Liver (tissue), 9 donors: Measurements from ENCODE around the gene NIT2. TPM values are rescaled to one million over a fixed set of nuclear protein-coding genes. Genes with fewer than 3 reads are reported as not detected.
A peak's percentile ranks its signal among the peaks of the same experiment; 100 is the strongest.

Experiments used
- DNase-seq: peaks from one replicate; pipeline ENCODE4 v3.0.0-alpha.2; 2017; ENCODE audit warnings: low spot score
- H3K27ac ChIP-seq, 2 donors: one replicate each; pipeline ENCODE4 v1.7.0; 2013; ENCODE audit warnings: inconsistent platforms in 2 of 2, low read length in 2 of 2, control low read depth in 1 of 2, low read depth in 1 of 2, mild to moderate bottlenecking in 1 of 2
- H3K27me3 ChIP-seq, 4 donors: one replicate each; pipeline versions ENCODE4 v1.6.1 to v1.7.0; 2013; ENCODE audit warnings: low read length in 3 of 4, inconsistent platforms in 1 of 4, mild to moderate bottlenecking in 1 of 4, moderate library complexity in 1 of 4; ENCODE audit not compliant: control insufficient read depth in 4 of 4, insufficient read depth in 4 of 4
- H3K36me3 ChIP-seq, 4 donors: one replicate each; pipeline versions ENCODE4 v1.6.1 to v1.7.0; 2013; ENCODE audit warnings: low read length in 3 of 4, mild to moderate bottlenecking in 3 of 4, low read depth in 1 of 4, moderate library complexity in 1 of 4; ENCODE audit not compliant: control insufficient read depth in 4 of 4, insufficient read depth in 3 of 4
- H3K4me1 ChIP-seq, 4 donors: one replicate each; pipeline versions ENCODE4 v1.6.1 to v1.7.0; 2013; ENCODE audit warnings: low read length in 3 of 4, mild to moderate bottlenecking in 3 of 4, moderate library complexity in 1 of 4; ENCODE audit not compliant: control insufficient read depth in 4 of 4, insufficient read depth in 4 of 4
- H3K4me3 ChIP-seq, 3 donors: one replicate each; pipeline versions ENCODE4 v1.6.1 to v1.7.0; 2013; ENCODE audit warnings: low read length in 3 of 3, control low read depth in 1 of 3, low read depth in 1 of 3, mild to moderate bottlenecking in 1 of 3
- H3K9ac ChIP-seq, 2 donors: one replicate each; pipeline ENCODE4 v1.7.0; 2013; ENCODE audit warnings: low read length in 2 of 2, mild to moderate bottlenecking in 2 of 2, moderate library complexity in 2 of 2, control low read depth in 1 of 2, low read depth in 1 of 2
- H3K9me3 ChIP-seq, 4 donors: one replicate each; pipeline versions ENCODE4 v1.6.1 to v1.7.0; 2013; ENCODE audit warnings: low read length in 3 of 4; ENCODE audit not compliant: control insufficient read depth in 4 of 4
- ATF3 ChIP-seq: IDR thresholded peaks from 2 replicates; pipeline ENCODE4 v1.6.1; 2016; ENCODE audit warnings: antibody characterized with exemption
- EGR1 ChIP-seq, 2 donors: IDR thresholded peaks; 2 replicates each; pipeline ENCODE4 v1.6.1; 2016 to 2018; ENCODE audit warnings: antibody characterized with exemption in 2 of 2, low read depth in 2 of 2
- FOXA1 ChIP-seq: IDR thresholded peaks from 2 replicates; pipeline ENCODE4 v1.6.1; 2016; ENCODE audit warnings: antibody characterized with exemption
- GABPA ChIP-seq, 2 donors: IDR thresholded peaks in 1 of 2; conservative IDR thresholded peaks in 1 of 2; 2 replicates each; pipeline ENCODE4 v1.6.1; 2016; ENCODE audit warnings: antibody characterized with exemption in 2 of 2, mild to moderate bottlenecking in 1 of 2, moderate library complexity in 1 of 2
- HNF4A ChIP-seq, 2 donors: conservative IDR thresholded peaks; 2 replicates each; pipeline ENCODE4 v1.6.1; 2016; ENCODE audit warnings: antibody characterized with exemption in 2 of 2, mild to moderate bottlenecking in 2 of 2
- JUND ChIP-seq, 2 donors: IDR thresholded peaks; 2 replicates each; pipeline ENCODE4 v1.6.1; 2016; ENCODE audit warnings: antibody characterized with exemption in 2 of 2
- MAX ChIP-seq: IDR thresholded peaks from 2 replicates; pipeline ENCODE4 v1.6.1; 2016; ENCODE audit warnings: antibody characterized with exemption
- NR2F2 ChIP-seq: IDR thresholded peaks from 2 replicates; pipeline ENCODE4 v1.6.1; 2016; ENCODE audit warnings: antibody characterized with exemption
- RAD21 ChIP-seq, 2 donors: IDR thresholded peaks; 2 replicates each; pipeline ENCODE4 v1.6.1; 2016; ENCODE audit warnings: antibody characterized with exemption in 2 of 2, mild to moderate bottlenecking in 2 of 2
- REST ChIP-seq: IDR thresholded peaks from 2 replicates; pipeline ENCODE4 v1.6.1; 2016; ENCODE audit warnings: antibody characterized with exemption, mild to moderate bottlenecking
- RXRA ChIP-seq, 2 donors: IDR thresholded peaks; 2 replicates each; pipeline ENCODE4 v1.6.1; 2017 to 2018; ENCODE audit warnings: antibody characterized with exemption in 2 of 2, mild to moderate bottlenecking in 1 of 2
- SP1 ChIP-seq: IDR thresholded peaks from 2 replicates; pipeline ENCODE4 v1.6.1; 2018; ENCODE audit warnings: antibody characterized with exemption, mild to moderate bottlenecking
- TAF1 ChIP-seq: conservative IDR thresholded peaks from 2 replicates; pipeline ENCODE4 v1.6.1; 2016; ENCODE audit warnings: antibody characterized with exemption, mild to moderate bottlenecking
- YY1 ChIP-seq: IDR thresholded peaks from 2 replicates; pipeline ENCODE4 v1.6.1; 2016; ENCODE audit warnings: antibody characterized with exemption, mild to moderate bottlenecking
- WGBS: extraction: QIAGEN DNeasy Blood & Tissue Kit; methylation state at CpG from one replicate; pipeline ENCODE4 v1.1.7; 2013; 5-methylcytosine and 5-hydroxymethylcytosine counted together
- polyA plus RNA-seq, 2 donors: library from polyadenylated mRNA; stranded (reverse) in 1 of 2; unstranded in 1 of 2; fragments of 200-250 nt in 1 of 2; fragments of >200 nt in 1 of 2; fragmentation: Nextera tagmentation in 1 of 2; extraction: Ambion mirVana in 1 of 2; gene quantifications; one replicate each; pipeline versions ENCODE4 v1.2.1 to v1.2.3, GENCODE V29; 2013 to 2015
- total RNA-seq, 2 donors: library from RNA; depleted of rRNA; stranded (reverse); fragments of >200 nt; gene quantifications; one replicate each; pipeline ENCODE4 v1.2.3, GENCODE V29; 2014
- TF ChIP-seq, protein P1 (sequence below): fragments of 150-350 bp; IDR thresholded peaks from 2 replicates; pipeline ENCODE4 v1.5.1; 2017; ENCODE audit warnings: improper control_type of control experiment, low read depth, low read length; ENCODE audit not compliant: missing input control
- TF ChIP-seq, protein P2 (sequence below): IDR thresholded peaks from 2 replicates; pipeline ENCODE4 v1.6.1; 2016; ENCODE audit warnings: antibody characterized with exemption
- donor health status: healthy.
- donor health status: healthy.
- donor health status: healthy.
- donor health status: healthy.
- donor health status: healthy.

NIT2 gene
- total and polyA plus RNA-seq, 4 donors = 32.4 to 243 (median 55.3) TPM

DNA sequence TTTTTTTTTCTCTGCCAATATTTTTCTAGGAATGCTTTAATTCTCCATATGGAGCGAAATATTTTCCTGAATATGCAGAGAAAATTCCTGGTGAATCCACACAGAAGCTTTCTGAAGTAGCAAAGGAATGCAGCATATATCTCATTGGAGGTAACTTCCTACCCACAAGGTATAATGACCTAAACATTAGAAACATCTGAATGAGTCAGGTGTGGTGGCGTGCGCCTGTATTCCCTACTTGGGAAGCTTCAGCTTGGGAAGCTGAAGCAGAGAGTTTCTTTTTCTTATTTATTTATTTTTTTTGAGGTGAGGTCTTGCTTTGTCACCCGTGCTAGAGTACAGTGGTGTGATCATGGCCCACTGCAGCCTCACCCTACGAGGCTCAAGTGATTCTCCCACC, 5.2 kb downstream of the NIT2 start:
- Histone ChIP-seq H3K27ac (peak overlapping the region in 1 of 2 donors; percentile 8), H3K36me3 (peaks cover 2 to 24% (median 16%) of the 10 kb centered on the region in 4 donors)
- WGBS = 95% methylated on average over 5 of the region's 5 CpGs

DNA sequence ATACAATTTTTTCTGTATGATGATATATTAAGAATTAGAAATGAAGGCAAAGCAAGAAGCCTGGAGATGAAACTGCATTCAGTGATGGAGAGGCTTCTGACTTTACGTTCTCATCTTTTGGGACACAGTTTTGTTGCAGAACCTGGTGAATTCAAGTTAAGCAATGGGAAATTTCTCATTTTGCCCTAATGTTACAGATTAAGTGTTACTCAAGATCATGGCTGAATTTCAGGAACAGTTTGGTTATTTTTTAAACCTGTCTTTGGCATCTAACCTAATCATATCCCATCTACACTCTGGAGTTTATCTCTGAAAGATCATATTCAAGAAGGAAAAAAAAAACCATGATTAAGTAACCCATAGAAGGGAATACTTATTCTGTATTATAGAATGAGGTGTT, 6.0 kb downstream of the NIT2 start:
- Histone ChIP-seq H3K36me3 (peaks cover 2 to 30% (median 18%) of the 10 kb centered on the region in 4 donors), H3K4me1 (peaks cover 9 to 43% (median 40%) of the 10 kb centered on the region in 4 donors), H3K9ac (no peak overlapping the region), H3K27me3 (no peaks in the 10 kb centered on the region), H3K27ac (peak overlapping the region in 1 of 2 donors; percentile 54), H3K9me3 (no peaks in the 10 kb centered on the region), H3K4me3 (no peak overlapping the region)
- 42% methylated on average over 1 of the region's 1 CpG for WGBS
- DNase-seq = no peak
- TF ChIP-seq, protein P1, sequence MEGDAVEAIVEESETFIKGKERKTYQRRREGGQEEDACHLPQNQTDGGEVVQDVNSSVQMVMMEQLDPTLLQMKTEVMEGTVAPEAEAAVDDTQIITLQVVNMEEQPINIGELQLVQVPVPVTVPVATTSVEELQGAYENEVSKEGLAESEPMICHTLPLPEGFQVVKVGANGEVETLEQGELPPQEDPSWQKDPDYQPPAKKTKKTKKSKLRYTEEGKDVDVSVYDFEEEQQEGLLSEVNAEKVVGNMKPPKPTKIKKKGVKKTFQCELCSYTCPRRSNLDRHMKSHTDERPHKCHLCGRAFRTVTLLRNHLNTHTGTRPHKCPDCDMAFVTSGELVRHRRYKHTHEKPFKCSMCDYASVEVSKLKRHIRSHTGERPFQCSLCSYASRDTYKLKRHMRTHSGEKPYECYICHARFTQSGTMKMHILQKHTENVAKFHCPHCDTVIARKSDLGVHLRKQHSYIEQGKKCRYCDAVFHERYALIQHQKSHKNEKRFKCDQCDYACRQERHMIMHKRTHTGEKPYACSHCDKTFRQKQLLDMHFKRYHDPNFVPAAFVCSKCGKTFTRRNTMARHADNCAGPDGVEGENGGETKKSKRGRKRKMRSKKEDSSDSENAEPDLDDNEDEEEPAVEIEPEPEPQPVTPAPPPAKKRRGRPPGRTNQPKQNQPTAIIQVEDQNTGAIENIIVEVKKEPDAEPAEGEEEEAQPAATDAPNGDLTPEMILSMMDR = no peak
- TF ChIP-seq TAF1 (no peak), NR2F2 (no peak), ATF3 (peak; percentile 82), EGR1 (IDR thresholded peaks at IDR 0.05; ENCODE audit: low read depth in 2 of 2) (no peak), FOXA1 (no peak), SP1 (peak; percentile 8), HNF4A (conservative IDR thresholded peaks at IDR 0.05) (peak; percentile 50 to 67), MAX (no peak), YY1 (peak; percentile 63), RAD21 (IDR thresholded peaks at IDR 0.05) (peak in 1 of 2 donors; percentile 30), JUND (IDR thresholded peaks at IDR 0.05) (peak; percentile 50 to 60), RXRA (IDR thresholded peaks at IDR 0.05) (peak; percentile 41 to 61), GABPA (IDR thresholded peaks at IDR 0.05 in 1 of 2, conservative IDR thresholded peaks at IDR 0.05 in 1 of 2) (no peak)
- TF ChIP-seq, protein P2, sequence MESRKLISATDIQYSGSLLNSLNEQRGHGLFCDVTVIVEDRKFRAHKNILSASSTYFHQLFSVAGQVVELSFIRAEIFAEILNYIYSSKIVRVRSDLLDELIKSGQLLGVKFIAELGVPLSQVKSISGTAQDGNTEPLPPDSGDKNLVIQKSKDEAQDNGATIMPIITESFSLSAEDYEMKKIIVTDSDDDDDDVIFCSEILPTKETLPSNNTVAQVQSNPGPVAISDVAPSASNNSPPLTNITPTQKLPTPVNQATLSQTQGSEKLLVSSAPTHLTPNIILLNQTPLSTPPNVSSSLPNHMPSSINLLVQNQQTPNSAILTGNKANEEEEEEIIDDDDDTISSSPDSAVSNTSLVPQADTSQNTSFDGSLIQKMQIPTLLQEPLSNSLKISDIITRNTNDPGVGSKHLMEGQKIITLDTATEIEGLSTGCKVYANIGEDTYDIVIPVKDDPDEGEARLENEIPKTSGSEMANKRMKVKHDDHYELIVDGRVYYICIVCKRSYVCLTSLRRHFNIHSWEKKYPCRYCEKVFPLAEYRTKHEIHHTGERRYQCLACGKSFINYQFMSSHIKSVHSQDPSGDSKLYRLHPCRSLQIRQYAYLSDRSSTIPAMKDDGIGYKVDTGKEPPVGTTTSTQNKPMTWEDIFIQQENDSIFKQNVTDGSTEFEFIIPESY = no peak

More for the DNA sequence above, 5.2 kb downstream of the NIT2 start:
- H3K4me1 ChIP-seq = peaks cover 10 to 47% (median 45%) of the 10 kb centered on the region in 4 donors
- H3K9ac ChIP-seq = no peak overlapping the region
- no peak for DNase-seq
- TF ChIP-seq REST = no peak
- no peak for TF ChIP-seq RAD21 (IDR thresholded peaks at IDR 0.05)
- TF ChIP-seq FOXA1 = no peak
- no peak for TF ChIP-seq EGR1 (IDR thresholded peaks at IDR 0.05; ENCODE audit: low read depth in 2 of 2)
- TF ChIP-seq GABPA (IDR thresholded peaks at IDR 0.05 in 1 of 2, conservative IDR thresholded peaks at IDR 0.05 in 1 of 2) = no peak
- TF ChIP-seq JUND (IDR thresholded peaks at IDR 0.05) = no peak
- TF ChIP-seq SP1 = no peak
- no peaks in the 10 kb centered on the region for H3K9me3 ChIP-seq
- no peaks in the 10 kb centered on the region for H3K27me3 ChIP-seq
- no peak overlapping the region for H3K4me3 ChIP-seq
